Activated T-cell treated with anti-CD3 and anti-CD28 coated beads, Interleukin-2, amount 50 U/mL, for 48 hours (primary cell): ENCODE results near the gene IFIT1B.
A peak's percentile ranks its signal among the peaks of the same experiment; 100 is the strongest.
"Not testable (repeated sequence)": the region's sequence is repeated elsewhere in the genome, so short reads cannot be mapped to it uniquely, and the experiment has no call there.

Experiments used
- DNase-seq, 2 experiments: peaks; one replicate each; pipeline ENCODE4 v3.0.0-alpha.2; 2020

The IFIT1B gene

DNA sequence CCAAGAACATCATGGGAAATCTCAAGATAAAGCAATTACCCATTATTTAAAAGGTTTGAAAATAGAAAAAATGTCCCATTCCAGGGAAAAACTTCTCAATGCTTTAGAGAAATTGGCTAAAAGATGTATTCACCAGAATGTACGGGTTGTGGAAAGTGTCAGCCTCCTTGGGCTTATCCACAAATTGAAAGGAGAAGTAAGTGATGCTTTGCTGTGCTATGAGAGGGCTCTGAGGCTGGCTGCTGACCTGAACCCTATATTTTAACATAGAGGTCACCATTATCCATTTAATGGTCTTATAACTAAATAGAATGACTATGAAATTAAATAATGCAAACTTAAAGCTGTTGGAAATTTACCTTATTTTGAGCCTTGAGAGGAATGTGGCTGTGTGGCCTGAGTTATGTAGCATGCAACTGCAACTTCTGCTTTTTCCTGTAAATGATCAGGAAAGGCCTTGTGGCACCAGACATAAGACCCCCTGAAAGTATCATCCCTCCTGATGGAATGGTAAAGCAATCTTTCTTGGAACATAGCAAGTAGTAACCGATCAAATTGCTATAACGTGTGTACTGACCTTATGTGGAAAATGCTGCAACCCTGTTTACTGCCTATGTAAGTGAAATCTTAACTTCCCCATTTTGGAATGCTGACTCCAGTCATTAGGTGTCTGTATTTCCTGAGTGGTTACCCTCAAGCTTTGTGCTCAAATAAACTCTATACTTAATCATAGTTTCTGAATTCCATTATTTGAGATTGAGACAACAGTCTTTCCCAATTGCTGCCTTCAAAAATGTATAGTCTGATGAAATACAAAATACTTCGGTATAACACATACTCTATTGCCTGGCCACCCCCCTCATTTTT, 6.9 kb downstream of the IFIT1B start:
- no peak for DNase-seq

DNA sequence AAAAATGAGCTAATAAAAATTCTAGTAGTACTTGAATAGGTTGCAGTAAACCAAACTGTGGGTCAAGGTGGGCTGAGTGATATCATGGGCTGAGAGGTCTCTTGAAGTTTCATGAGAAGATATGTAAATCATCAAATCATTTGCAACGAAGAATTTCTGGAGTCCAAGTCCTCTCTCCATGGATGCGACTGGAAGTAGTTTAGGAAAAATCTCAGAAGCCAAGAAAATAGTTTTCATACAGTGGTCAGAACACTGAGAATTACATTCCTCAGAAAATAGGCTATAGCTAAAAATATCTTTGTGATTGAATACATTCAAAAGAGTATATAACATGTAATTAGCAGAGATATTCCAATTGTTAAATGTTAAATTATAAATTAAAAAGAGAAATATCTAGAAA, 10.9 kb downstream of the IFIT1B start:
- no peak for DNase-seq

DNA sequence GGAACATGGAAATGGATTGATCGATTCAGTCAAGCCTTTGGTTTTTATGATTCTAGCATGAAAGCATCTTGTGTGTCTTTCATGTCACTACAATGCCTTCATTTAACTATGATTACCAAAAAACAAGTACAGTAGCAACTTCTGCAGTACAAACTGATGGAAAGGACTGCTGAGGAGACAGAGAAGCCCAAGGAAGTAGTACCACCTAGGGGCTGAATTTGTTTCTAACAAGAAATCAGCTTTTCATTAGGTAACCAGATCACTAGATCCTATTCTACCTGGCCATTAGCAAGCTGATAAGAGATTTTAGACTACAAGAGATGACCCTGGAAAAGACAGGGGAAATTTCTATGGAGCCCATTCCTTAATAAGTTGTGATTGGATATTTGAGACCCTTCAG, 11.4 kb downstream of the IFIT1B start:
- no peak for DNase-seq

DNA sequence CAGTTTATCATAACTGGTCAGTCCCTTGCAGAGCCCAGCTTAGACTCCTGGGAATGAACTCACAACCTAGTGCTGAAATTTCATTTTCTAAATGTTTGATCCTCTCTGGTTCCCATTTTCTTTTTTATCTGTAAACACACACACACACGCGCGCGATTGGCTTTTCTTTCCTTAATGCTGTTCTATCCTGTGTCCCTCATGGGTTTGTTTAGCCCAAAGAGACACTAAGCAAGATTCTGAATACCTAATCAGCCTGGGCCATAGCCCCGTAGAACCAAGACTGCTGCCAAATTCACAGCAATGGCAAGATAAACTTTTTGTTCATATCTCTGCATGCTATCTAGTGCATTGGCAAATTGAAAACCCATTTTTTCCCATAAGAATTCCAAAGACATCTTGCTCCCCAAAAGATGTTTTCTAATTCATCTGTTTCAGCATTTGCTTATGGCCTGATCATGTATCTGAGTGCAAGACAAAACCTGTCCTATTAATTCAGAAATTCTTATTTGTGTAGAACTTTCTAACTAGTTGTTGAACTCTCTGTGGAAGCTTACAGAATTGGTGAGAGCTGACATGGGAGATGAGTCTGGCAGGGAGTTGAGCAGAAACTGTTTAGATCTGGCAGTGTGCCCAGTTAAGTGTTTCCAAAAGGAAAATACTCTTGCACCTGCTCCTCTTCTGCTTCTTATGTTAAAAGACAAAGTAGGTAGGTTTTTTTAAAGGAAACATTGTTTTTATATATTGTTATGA, 12.8 kb downstream of the IFIT1B start:
- no peak for DNase-seq

DNA sequence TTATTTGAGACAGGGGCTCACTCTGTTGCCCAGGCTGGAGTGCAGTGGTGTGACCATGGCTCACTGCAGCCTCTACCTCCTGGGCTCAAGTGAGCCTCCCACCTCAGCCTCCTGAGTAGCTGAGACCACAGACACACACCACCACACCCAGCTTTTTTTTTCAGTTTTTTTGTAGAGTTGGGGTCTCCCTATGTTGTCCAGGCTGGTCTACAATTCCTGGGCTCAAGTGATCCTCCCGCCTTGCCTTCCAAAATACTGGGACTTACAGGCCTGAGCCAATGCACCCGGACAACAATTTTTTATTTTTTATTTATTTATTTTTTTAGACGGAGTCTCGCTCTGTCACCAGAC, 13.3 kb downstream of the IFIT1B start:
- DNase-seq, result not testable (repeated sequence)

DNA sequence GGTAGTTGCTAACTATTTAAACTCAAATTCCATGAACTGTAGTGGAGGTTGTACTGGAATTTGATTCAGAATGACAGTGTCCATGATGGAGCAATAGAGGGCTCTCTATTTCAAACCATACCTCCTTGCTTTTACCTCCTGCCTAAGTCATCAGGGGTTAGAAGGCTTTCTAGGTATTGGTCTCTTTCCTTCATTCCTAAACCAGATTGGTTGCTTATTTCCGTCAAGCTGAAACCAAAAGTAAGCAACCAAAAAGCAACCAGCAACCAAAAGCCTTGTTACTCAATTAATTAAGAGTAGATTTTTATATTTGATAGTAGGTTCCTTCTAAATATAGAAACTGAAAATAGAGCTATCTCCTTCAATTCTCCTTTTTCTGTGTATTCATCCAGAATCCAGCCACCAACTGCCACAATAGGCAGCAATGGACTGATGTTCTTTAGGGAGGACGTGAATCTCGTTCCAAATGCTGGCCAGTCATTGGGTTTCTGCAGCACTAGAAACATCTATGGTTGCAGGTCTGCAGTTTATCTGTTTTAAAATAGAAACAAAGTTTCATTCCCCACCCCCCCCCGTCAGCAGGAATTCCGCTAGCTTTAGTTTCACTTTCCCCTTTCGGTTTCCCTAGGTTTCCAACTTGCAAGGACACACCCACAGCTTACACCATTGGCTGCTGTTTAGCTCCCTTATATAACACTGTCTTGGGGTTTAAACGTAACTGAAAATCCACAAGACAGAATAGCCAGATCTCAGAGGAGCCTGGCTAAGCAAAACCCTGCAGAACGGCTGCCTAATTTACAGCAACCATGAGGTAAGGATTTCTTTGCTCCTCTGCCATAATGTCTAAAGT, 14.3 kb downstream of the IFIT1B start, which contains the start of gene IFIT1:
Gene IFIT1 (plus strand): TSS at position 717 of the 850 bp plus-strand sequence. CDS start 90 bp downstream, at position 807.
- peak in 1 of 2 experiments; percentile 26 for DNase-seq

DNA sequence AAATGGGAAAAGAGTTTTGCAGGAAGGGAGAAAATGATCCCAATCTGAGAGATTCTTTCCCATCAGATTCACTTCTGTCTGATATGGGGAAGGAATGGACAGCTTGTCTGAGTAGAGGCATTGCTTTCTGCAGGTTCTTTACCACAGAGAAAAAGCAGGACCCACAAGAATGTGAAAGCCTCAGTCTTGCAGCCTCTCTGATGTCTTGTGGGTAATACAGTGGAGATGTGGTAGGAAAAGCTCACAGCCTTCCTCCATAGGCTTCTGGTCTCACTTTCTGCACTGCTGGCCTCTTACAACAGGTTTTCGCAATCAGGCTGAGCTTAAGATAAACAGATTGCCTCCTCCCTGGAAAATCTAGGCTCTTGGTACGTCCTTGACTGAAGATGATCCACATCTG, 15.1 kb downstream of the IFIT1B start:
- no peak for DNase-seq

DNA sequence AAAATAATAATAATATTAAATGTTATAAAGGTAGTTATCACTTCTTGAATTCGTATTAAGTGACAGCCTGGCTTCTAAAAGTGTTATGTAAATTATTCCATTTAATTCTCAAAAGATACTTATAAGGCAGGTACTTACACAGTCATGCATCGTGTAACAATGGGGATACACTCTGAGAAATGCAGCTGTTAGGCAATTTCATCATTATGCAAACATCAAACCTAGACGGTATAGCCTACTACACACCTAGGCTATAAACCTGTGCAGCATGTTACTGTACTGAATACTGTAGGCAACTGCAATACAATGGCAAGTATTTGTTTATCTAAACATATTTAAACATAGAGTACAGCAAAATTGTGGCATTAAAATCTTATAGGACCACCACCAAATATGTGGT, 16.0 kb downstream of the IFIT1B start:
- no peak for DNase-seq

DNA sequence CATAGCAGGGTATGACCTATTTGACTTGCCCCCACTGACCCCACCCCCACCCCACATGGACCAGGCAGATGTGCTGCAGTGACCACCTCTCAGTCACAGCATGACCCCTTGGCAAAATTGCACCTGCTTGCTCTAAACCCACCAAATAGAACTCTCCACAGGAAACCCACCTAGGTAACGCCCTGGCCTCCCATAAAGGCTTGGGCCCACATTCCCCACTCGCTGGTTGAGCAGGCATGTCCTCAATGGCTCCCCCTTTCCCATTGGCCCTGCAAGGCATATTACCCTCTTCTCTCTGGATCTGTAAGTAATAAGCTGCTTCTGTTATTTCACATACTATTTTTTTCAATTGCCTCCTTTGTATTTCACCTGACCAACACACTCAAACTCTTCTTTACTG, 17.3 kb downstream of the IFIT1B start:
- DNase-seq, result no peak

DNA sequence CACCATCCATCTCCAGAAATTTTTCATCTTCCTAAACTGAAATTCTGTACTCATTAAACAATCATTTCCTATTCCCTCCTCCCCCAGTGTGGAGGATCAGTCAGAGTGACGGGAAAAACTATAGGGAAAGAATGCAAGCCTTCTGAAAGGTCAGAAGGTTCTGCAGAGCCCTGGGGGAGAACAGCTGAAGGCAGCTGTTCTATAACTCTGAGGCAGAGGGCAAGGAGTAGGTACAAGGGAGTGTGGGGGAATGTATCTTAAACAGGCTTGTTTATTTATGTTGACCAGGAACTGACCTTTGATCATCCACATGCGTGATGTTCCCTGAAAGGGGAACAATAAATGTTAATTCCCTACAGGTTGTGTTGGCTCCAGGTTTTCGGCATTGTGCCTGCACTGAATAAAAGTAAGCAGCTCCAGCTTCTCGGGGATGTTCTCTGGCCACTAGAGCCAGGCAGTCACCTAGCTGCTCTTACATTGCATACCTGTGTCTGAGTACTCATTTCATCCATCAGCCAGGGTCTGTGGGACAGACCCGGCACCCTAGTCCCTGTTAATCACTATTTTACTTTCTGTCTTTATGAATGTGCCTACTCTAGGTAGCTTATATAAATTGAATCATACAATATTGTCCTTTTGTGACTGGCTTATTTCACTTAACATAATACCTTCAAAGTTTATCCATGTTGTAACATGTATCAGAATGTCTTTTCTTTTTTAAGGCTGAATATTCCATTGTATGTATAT, 20.3 kb downstream of the IFIT1B start:
- DNase-seq, result no peak

DNA sequence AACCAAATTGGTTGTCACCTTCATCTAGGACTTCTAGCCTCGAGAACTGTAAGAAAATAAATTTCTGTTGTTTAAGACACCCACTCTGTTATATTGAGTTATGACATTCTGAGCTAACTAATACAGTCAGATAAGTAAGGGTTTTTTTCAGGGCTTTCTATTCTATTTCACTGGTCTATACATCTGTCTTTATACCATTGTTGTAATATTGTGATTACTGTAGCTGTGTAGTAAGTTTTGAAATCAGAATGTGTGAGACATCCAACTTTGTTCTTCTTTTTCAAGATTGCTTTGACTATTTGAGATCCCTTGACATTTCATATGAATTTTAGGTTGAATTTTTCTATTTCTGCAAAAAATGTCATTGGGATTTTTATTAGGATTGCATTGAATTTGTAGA, 22.1 kb downstream of the IFIT1B start:
- DNase-seq, result no peak

DNA sequence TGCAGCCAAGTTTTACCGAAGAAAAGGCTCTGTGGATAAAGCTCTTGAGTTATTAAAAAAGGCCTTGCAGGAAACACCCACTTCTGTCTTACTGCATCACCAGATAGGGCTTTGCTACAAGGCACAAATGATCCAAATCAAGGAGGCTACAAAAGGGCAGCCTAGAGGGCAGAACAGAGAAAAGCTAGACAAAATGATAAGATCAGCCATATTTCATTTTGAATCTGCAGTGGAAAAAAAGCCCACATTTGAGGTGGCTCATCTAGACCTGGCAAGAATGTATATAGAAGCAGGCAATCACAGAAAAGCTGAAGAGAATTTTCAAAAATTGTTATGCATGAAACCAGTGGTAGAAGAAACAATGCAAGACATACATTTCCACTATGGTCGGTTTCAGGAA, 25.2 kb downstream of the IFIT1B start:
- no peak for DNase-seq

DNA sequence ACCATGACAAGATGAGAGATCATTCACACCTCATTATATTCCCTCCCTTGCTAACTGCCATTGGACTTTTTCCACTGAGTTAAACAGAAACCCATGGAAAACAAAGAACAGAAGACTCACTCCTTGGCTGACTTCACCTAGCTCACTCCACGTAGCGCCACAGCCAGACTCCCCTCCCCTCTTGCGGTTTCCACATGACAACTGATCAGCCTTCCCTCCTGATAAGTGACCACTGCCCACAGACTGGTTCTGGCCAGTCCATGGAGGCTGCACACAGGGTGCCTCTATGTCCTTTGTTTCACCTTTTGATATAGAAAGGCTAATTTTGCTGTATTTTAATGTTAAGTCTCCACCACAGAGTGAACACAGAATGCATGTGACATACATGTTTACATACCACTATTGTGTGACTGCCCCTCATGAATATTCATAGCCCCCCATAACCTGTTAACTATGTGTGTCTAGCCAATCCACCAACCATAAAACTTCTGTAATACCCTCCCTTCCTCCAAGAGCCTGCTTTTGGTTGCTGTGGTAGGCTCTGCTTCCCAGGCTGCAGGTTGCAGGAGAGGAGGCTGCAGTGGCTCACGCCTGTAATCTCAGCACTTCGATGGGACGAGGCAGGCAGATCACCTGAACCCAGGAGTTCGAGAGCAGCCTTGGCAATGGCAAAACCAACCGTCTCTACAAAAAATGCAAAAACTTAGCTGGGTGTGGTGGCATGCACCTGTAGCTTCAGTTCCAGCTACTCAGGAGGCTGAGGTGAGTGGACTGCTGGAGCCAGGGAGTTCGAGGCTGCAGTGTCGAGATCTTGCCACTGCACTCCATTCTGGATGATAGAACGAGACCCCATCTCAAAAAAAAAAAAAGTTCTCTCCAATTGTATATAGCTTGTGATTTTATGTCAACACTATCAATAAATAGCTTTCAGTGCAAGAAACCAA, 26.5 kb downstream of the IFIT1B start:
- no peak for DNase-seq

DNA sequence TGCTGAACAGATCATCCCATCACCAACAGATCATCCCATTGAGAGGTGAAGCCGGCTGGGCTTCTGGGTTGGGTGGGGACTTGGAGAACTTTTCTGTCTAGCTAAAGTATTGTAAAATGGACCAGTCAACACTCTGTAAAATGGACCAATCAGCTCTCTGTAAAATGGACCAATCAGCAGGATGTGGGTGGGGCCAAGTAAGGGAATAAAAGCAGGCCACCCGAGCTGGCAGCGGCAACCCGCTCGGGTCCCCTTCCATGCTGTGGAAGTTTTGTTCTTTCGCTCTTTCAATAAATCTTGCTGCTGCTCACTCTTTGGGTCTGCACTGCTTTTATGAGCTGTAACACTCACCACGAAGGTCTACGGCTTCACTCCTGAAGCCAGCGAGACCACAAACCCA, 28.3 kb downstream of the IFIT1B start:
- not testable (repeated sequence) for DNase-seq

DNA sequence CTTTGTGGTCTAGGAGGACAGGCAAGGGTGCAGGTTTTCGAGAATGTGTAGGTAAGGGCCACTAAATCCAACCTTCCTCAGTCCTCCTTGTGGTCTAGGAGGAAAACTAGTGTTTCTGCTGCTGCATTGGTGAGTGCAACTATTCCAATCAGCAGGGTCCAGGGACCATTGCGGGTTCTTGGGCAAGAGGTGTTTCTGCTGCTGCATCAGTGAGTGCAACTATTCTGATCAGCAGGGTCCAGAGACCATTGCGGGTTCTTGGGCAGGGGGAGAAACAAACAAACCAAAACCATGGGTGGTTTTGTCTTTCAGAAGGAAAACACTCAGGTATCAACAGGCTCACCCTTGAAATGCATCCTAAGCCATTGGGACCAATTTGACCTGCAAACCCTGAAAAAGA, 29.9 kb downstream of the IFIT1B start:
- DNase-seq, result not testable (repeated sequence)

DNA sequence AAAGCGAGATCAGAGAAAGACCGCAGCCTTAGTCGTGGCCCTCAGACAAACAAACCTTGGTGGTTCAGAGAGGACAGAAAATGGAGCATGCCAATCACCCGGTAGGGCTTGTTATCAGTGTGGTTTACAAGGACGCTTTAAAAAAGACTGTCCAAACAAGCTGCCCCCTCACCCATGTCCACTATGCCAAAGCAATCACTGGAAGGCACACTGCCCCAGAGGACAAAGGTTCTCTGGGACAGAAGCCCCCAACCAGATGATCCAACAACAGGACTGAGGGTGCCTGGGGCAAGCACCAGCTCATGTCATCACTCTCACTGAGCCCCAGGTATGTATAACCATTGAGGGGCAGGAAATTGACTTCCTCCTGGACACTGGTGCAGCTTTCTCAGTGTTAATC, 31.4 kb downstream of the IFIT1B start:
- not testable (repeated sequence) for DNase-seq

DNA sequence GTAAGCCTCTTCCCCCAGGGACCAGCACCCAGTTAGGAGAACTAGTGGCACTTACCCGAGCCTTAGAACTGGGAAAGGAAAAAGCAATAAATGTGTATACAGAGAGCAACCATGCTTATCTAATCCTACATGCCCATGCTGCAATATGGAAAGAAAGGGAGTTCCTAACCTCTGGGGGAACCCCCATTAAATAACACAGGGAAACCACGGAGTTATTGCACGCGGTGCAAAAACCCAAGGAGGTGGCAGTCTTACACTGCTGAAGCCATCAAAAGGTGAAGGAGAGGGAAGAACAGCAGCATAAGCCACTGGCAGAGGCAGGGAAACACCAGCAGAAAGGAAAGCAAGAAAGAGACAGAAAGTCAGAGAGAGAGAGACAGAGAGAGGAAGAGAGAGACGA, 32.7 kb downstream of the IFIT1B start:
- not testable (repeated sequence) for DNase-seq

DNA sequence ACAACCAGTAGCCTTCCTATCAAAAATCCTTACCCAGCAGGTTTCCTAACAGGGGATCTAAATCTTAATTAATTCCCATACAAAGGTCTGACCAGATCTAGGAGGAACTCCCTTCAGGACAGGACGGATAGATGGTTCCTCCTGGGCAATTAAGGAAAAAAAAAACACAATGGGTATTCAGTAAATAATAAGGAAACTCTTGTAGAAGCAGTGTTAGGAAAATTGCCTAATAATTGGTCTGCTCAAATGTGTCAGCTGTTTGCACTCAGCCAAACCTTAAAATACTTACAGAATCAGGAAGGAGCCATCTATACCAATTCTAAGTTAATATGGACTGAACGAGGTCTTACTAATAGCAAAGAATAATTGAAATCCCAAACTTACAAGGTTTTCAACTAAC, 33.3 kb downstream of the IFIT1B start:
- DNase-seq, result not testable (repeated sequence)

DNA sequence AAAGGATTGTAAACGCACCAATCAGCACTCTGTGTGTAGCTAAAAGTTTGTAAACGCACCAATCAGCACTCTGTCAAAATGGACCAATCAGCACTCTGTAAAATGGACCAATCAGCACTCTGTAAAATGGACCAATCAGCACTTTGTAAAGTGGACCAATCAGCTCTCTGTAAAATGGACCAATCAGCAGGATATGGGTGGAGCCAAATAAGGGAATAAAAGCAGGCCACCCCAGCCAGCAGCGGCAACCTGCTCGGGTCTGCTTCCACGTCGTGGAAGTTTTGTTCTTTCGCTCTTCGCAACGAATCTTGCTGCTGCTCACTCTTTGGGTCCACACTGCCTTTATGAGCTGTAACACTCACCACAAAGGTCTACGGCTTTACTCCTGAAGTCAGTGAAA, 34.4 kb downstream of the IFIT1B start:
- DNase-seq, result peak in 1 of 2 experiments; percentile 37

DNA sequence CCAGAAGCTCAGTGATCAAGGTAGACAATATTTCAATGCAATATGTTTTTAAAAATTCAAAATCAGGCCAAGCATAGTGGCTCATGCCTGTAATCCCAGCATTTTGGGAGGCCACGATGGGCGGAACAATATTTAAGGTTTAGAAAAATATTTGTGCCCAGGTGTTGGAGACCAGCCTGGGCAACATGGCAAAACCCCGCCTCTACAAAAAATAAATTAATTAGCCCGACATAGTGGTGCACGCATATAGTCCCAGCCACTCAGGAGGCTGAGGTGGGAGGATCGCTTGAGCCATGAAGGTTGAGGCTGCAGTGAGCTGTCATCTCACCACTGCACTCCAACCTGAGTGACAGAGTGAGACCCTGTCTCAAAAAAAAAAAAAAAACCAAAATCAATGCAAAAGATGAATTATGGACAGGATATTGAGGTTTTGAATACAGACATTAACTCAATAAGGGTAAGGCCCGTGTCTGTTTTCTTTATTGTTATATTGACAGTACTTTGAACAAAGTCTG, 35.6 kb downstream of the IFIT1B start:
- no peak for DNase-seq
